NCI-H1048 (cell line): Measurements from ENCODE around the gene CD164L2.
"Not testable (repeated sequence)": the region's sequence is repeated elsewhere in the genome, so short reads cannot be mapped to it uniquely, and the experiment has no call there.

Experiments
- DNase-seq: peaks from one replicate; lab custom pipeline; 2025; lab: John Stamatoyannopoulos, UW

Gene CD164L2

DNA sequence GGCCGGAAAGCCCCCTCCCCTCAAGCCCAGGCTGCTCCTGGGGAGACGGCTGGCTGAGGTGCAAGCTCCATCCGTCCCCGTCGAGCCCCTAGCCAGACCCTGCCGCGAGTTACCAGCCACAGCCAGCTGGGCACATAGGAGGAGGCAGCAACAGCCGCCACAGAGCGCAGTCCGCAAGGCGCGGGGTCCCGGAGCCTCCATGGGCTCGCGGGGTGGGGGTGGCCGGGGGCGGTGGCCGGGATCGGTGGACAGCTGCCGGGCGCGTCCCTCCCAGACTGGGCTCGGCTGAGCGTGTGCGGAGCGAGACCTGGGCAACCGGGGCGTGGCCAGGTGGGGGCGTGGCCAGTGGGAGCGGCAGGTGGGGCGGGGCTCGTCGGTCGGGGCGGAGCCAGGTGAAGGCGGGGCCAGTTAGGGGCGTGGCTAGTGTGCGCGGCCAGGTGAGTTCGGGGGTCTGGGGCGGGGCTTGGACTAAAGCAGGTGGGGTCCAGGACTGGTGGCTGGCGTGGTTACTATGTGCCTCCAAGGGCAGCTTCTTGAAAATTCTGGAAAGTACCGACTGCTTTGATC lies at the start of gene CD164L2:
TSS of gene CD164L2 (minus strand) at position 295 of the 567 bp plus-strand sequence. CDS start at position 201, 94 bp downstream.
- DNase-seq: peak; percentile 39

- not testable (repeated sequence) for DNase-seq
These were observed 49.6 kb upstream of the CD164L2 start for GRCh38 chr1:27432725-27433124.

DNA sequence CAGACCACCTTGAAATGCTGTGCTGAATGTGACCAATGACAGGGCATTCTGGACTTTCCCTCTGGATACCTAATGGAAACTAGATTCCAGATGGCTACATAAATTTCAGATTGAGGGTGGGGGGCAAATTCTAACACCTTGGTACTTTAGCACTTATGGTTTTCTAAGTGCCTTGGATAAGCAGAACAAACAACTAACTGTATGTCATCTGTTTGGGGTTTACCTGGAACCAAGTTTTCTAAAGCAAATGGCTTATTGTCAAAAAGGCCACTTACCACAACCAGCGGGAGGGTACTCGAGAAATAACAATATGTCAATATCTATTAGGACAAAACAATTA lies 48.4 kb upstream of the CD164L2 start:
- no peak for DNase-seq

- DNase-seq: no peak
These were observed 47.9 kb upstream of the CD164L2 start for GRCh38 chr1:27430903-27431600.

GRCh38 chr1:27429029-27429425 lies 45.9 kb upstream of the CD164L2 start:
- DNase-seq: no peak

DNA sequence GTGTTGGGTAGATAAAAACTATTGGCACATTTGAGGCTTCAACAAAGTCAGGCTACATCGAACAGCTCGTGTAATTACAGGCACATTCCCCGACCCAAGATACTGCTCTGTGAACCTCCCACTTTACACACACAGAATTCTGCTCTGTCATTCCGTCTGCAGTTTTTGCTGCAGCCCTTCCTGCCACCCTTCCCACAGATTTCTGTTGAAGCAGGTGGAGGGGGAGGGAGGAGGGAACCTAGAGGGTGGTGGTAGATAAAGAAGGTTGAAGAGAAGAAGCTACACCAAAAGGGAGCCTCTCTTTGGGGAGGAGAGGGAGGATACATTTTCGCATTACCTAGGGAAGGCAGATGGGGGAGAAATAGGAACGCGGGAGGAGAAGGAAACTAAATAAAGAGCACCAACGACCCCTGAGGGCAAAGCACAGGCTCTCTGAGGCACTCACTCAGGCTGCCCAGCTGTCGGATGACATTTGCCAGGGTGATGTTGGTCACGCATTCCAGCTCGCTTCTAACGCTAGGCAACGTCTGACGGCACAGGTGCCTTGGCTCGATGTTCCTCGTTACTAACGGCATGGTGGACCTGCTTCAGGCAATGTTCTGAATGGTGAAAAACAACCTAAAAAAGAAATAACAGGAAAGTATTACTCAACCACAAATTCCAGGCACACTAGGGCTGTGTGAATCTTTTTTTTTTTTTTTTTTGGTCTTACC lies 45.3 kb upstream of the CD164L2 start:
- no peak for DNase-seq

- no peak for DNase-seq
These were observed 44.7 kb upstream of the CD164L2 start for GRCh38 chr1:27427816-27428315.

GRCh38 chr1:27427329-27427728 lies 44.2 kb upstream of the CD164L2 start:
- no peak for DNase-seq

DNA sequence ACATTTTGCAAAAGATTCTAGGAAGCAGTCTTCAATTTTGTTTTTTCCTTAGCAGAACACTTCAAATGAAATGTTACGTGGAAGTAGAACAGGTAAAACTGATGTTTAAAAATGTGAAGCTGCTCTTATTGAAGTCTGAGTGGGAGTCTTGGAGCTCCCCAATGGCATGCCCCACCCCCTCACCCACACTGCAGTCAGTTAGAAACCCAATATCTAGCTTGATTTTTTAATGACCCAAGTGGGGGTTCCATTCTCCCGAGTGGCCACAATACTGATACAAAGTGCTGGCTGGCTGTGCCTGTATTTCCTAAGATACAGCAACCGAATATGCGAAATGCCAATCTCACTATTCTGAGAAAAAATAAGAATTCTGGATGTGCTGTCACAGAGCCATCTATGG lies 40.6 kb upstream of the CD164L2 start:
- no peak for DNase-seq

DNA sequence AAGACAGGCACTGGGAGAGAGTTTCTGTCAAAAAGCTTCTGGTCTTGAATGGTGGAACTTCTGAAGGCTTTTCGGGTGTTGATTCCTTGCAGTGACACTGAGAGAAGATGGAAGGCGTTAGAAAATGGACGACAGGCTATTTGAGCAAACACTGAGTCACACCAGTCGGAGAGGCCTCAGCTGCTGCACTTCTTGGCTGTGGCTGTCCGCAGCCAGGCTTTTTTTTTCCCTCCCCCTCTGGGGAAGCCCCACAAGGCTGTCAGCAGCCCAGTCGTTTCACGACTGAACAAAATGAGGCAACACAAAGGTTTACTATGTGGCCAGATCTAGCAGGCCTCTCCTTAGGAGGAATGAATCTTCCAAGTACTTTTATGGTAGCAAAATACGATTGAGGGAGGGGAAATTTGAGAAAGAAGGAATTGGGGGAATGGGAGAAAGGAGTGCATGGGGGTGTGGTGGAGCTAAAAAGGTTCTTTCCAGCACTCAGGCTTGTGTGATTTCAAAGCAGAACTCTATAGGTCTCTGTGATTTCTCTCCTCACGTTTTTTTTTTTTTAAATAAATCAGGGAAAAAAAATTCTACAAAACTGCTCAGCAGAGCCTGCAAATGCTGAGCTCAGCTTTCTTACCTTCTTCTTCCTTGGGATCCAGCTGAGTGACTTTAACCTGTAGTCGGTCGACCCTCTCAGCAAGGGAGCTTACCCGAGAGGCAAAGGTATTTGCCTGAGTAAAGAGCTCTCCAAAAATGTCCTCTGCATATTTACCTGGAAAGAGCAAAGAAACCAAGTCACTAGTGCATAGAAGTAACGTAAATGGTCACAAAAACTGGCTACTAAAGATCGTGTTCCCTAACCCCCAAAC lies 35.4 kb upstream of the CD164L2 start:
- no peak for DNase-seq

DNA sequence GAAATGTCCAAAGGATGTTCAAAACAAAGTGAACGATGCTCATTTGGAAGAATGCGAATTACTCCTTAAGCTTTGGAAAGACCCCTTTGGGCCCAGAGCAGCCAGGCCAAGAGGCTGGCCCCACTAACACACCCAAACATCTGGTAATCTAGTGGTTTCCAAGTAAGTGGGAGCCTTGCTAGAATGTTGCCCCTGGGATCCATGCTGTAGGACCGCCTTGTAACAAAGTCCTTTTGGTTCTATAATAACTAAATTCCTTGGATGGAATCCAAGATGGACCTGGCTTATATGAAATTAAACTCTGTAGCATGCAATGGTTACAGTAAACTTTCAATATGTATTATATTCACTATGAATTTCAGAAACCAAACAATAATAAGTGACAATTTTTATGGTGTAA lies 34.6 kb upstream of the CD164L2 start:
- DNase-seq: no peak

GRCh38 chr1:27416387-27417111 lies 33.4 kb upstream of the CD164L2 start:
- DNase-seq: no peak

DNA sequence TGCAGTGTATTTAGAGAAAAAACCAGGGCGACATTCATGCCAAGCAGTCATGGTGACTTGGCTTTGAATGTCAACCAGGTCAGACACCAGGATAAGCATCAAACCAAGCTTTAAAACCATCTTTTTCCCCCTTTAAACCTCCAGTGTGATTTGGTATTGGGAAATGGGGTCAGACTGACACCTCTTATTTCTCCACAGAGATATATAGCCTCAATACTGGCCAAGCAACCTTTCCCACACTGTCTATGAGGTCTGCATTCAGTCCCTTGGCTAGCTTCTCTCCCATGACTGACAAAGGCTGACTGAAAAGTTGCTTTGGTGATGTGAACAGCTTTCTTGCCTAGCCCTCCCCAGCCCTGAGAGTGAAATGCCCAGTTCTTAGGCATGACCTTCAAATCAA lies 31.0 kb upstream of the CD164L2 start:
- no peak for DNase-seq

DNA sequence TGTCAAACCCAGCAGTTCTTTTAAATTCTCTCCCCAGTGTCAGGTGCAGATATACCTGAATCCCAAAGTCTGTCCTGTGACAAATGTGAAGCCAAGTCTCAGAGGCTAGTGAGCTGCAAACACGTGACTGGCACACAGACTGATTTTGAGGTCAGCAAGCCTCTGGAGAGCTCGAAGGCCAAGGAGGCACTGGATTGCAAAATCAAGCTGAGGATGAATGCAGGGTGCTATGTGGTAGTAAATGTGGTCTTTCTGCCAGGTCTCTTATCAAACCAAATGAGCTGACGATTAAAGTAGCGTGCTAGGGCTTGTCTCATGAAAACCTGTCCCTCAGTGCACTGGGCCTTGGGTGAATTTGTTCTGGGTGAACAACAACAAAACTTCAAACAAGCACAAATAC lies 29.9 kb upstream of the CD164L2 start:
- DNase-seq: no peak

GRCh38 chr1:27412502-27412901 lies 29.4 kb upstream of the CD164L2 start:
- no peak for DNase-seq

DNA sequence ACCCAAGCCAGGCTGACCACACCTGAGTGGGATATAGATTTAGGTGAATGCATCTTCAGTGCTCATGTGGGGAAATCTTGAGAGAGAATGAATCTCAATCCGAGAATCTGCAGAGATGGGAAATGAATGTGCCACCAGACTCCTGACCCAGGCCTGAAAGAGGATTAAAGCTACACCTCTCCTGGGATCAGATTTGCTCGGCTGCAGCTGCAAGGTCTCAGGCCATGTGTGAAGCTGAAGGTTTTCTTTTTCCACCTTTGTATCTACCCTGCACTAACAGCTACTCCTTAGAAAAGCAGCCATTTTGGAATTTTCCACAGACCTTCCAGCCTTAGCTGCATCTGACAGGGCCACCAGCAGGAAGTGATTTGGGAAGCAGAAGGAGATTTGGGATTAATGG lies 27.6 kb upstream of the CD164L2 start:
- DNase-seq: no peak

GRCh38 chr1:27409669-27410068 lies 26.5 kb upstream of the CD164L2 start:
- no peak for DNase-seq

GRCh38 chr1:27408151-27408550 lies 25.0 kb upstream of the CD164L2 start:
- DNase-seq: no peak

- DNase-seq: not testable (repeated sequence)
These were observed 23.7 kb upstream of the CD164L2 start for GRCh38 chr1:27406791-27407190.

DNA sequence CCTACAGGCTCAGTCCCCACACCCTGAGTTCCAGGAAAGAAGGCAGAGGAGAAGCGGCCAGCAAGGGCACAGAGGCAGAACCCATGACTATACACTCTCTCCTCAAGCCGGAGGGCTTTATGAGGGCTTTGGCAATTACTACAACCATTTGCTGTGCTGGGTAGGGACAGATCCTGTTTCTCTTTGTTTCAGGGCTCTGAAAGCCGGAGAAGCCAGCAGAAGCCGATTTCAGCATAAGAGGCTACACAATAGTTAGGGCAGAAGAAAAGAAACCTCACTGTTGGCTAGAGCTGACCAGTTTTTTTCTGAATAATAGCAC lies 23.2 kb upstream of the CD164L2 start:
- DNase-seq: no peak

GRCh38 chr1:27405598-27406361 lies 22.6 kb upstream of the CD164L2 start:
- not testable (repeated sequence) for DNase-seq
